SK-N-SH treated with all-trans-retinoic acid at 6 μM for 48 hours (cell line): ENCODE measurements around the gene CDK4.

Source experiments
- ARNTL ChIP-seq: fragments of 450-650 bp; formaldehyde crosslinking; IDR thresholded peaks from 2 replicates; pipeline ENCODE4 v1.5.0; 2020; ENCODE audit warnings: low read depth, mild to moderate bottlenecking, moderate library complexity, borderline replicate concordance
- BACH2 ChIP-seq: fragments of 250-450 bp; sonication (Bioruptor Pico); IDR thresholded peaks from 2 replicates; pipeline ENCODE4 v1.9.0; 2021; ENCODE audit warnings: mild to moderate bottlenecking, borderline replicate concordance
- ESRRG ChIP-seq: fragments of 250-450 bp; sonication (Bioruptor Pico); IDR thresholded peaks from 2 replicates; pipeline ENCODE4 v1.6.1; 2021; ENCODE audit warnings: mild to moderate bottlenecking
- ISL1 ChIP-seq: fragments of 250-450 bp; sonication (Bioruptor Pico); IDR thresholded peaks from 2 replicates; pipeline ENCODE4 v2.1.2; 2022; ENCODE audit warnings: mild to moderate bottlenecking, moderate library complexity
- PPARA ChIP-seq: fragments of 250-450 bp; sonication (Bioruptor Pico); IDR thresholded peaks from 2 replicates; pipeline ENCODE4 v1.5.0; 2020; ENCODE audit warnings: mild to moderate bottlenecking, borderline replicate concordance
- SNAI2 ChIP-seq: fragments of 250-450 bp; sonication (Bioruptor Pico); IDR thresholded peaks from 2 replicates; pipeline ENCODE4 v1.5.0; 2020; ENCODE audit warnings: mild to moderate bottlenecking, moderate library complexity
- ZFP30 ChIP-seq: fragments of 450-650 bp; formaldehyde crosslinking; IDR thresholded peaks from 2 replicates; pipeline ENCODE4 v1.5.0; 2022; ENCODE audit warnings: mild to moderate bottlenecking, moderate library complexity
- ZNF70 ChIP-seq: fragments of 450-650 bp; formaldehyde crosslinking; IDR thresholded peaks from 2 replicates; pipeline ENCODE4 v1.5.0; 2020; ENCODE audit warnings: mild to moderate bottlenecking, moderate library complexity
- TF ChIP-seq, protein P1 (sequence below): fragments of 250-450 bp; sonication (Bioruptor Pico); IDR thresholded peaks from 2 replicates; pipeline ENCODE4 v1.5.1; 2020; ENCODE audit warnings: low read depth, mild to moderate bottlenecking, moderate library complexity

DNA sequence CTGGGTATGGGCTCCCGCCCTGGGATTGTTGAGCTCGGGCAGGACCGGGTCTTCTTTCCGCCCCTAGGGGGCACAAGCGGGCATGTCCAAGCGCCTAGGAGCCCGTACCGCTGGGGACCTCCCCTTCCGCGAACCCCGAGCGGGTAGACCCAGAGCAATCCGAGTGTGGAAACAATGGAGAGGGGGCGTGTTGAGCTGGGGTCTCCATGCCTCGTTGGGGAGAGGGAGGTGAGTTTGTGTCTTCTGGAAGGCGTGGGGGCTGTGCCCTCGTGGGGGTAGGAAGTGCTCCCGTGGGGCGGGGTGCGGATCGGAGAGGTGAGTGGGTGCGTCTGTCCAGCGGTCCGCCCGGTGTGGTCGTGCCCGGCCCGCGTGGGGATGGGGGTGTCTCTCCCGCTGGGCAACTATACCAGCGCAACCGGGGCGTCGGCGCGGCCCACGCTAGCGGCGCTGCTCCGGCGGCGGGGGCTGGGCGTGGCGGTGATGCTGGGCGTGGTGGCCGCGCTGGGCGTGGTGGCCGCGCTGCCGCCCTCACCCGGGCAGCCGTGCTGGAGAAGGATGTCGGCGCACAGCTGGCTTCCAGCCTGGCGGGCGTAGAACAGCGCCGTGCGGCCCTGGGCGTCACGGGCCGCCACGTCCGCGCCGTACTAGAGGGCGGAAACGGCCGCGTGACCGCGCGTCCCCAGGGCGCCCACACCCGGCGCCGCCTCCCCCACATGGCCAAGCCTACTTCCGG lies 25.8 kb downstream of the CDK4 start:
- TF ChIP-seq, protein P1, sequence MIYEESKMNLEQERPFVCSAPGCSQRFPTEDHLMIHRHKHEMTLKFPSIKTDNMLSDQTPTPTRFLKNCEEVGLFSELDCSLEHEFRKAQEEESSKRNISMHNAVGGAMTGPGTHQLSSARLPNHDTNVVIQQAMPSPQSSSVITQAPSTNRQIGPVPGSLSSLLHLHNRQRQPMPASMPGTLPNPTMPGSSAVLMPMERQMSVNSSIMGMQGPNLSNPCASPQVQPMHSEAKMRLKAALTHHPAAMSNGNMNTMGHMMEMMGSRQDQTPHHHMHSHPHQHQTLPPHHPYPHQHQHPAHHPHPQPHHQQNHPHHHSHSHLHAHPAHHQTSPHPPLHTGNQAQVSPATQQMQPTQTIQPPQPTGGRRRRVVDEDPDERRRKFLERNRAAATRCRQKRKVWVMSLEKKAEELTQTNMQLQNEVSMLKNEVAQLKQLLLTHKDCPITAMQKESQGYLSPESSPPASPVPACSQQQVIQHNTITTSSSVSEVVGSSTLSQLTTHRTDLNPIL: no peak
- no peak for TF ChIP-seq ZNF70 (CRISPR knock-in tag)
- TF ChIP-seq SNAI2: no peak
- TF ChIP-seq ZFP30 (CRISPR knock-in tag): no peak
- no peak for TF ChIP-seq ARNTL (CRISPR knock-in tag)
- TF ChIP-seq BACH2 (CRISPR knock-in tag): no peak
- TF ChIP-seq ISL1 (CRISPR knock-in tag): no peak
- TF ChIP-seq PPARA (CRISPR knock-in tag): no peak
- TF ChIP-seq ESRRG: no peak
